Activated naive CD4-positive, alpha-beta T cell treated with anti-CD3 and anti-CD28 coated beads for 36 hours (primary cell): ENCODE results near the gene PKIB. TPM values are rescaled to one million over a fixed set of nuclear protein-coding genes. Genes with fewer than 3 reads are reported as not detected.
"Not testable (repeated sequence)": the region's sequence is repeated elsewhere in the genome, so short reads cannot be mapped to it uniquely, and the experiment has no call there.

Experiments used
- CTCF ChIA-PET: fragments of 350-600 bp; sonication (Branson Sonifier 250); formaldehyde crosslinking; loops from one replicate; lab custom pipeline; 2021; ENCODE audit warnings: antibody characterized with exemption; lab: Charles Lee
- DNase-seq: peaks from one replicate; pipeline ENCODE4 v3.0.0-alpha.2; 2020
- H3K27ac Mint-ChIP-seq: one replicate; pipeline ENCODE4 v1.8.0; 2021; ENCODE audit warnings: mild to moderate bottlenecking, mixed read lengths
- H3K27me3 Mint-ChIP-seq: one replicate; pipeline ENCODE4 v1.8.0; 2021; ENCODE audit warnings: low read depth, mixed read lengths
- H3K36me3 Mint-ChIP-seq: one replicate; pipeline ENCODE4 v1.8.0; 2021; ENCODE audit warnings: low read depth, mixed read lengths
- H3K4me1 Mint-ChIP-seq: one replicate; pipeline ENCODE4 v1.8.0; 2021; ENCODE audit warnings: low read depth, mixed read lengths
- H3K4me3 Mint-ChIP-seq: one replicate; pipeline ENCODE4 v1.8.0; 2021; ENCODE audit warnings: mild to moderate bottlenecking, moderate library complexity, mixed read lengths
- H3K9me3 Mint-ChIP-seq: one replicate; pipeline ENCODE4 v1.8.0; 2021; ENCODE audit warnings: mixed read lengths
- intact Hi-C: fragments of 100-400 bp; cut with micrococcal nuclease; formaldehyde crosslinking; loops from one replicate; pipeline ENCODE4 v1.15.1; 2023
- total RNA-seq, 2 experiments: library from RNA; stranded (reverse); gene quantifications; one replicate each; pipeline ENCODE4 v1.2.3, GENCODE V29; 2021

The PKIB gene
- total RNA-seq, 2 experiments from 2014 or later, result 0.67 TPM; not detected in 1

DNA sequence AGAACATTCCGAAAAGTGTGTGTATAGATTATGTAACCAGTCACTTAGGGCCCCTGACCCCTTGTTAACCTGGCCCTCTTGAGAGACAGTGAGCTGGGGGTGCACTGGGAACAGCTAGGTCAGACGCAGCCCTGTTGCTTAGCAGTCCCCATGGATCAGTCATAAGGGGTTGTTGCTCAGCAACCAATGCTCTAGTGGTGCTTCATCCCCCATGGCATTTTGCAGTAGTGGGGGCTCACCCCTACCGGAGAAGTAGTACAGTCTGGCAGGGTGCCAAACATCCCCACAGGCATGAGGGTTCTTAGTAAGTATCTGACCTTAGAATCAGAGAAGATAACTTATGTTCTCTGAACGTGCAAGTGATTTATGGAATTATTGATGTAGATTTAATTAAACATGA lies 12.3 kb downstream of the PKIB start:
- Mint-ChIP-seq H3K9me3 (no peaks in the 10 kb centered on the region), H3K4me3 (no peak overlapping the region), H3K36me3 (no peaks in the 10 kb centered on the region), H3K4me1 (no peaks in the 10 kb centered on the region), H3K27me3 (peaks cover 21% of the 10 kb centered on the region), H3K27ac (no peak overlapping the region)
- DNase-seq, result no peak
- intact Hi-C loops, result no loop called here
- CTCF ChIA-PET, result interaction anchor here (0.6 kb wide), 1 partner anchor 36 kb away, joined by 5 read pairs; no protein-coding TSS in a partner anchor

DNA sequence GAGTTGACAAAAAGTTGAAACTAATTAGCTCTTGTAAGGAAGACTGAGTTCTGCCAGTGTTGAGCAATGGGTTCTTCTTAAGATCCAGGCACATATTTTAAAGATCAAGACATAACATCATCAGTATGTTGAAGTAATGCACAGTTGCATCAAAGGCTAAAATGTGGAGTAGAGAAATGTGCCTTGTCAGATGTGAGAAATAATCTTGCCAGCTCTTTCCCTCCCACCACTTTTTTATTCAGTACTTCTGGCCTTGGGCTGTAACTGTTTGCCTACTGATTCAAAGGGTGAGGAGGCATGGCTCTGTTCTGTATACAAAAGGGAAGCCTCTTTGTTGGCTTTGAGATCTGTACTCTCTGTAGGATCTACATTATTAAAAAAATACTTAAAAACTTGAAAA lies 13.1 kb downstream of the PKIB start:
- no peak overlapping the region for H3K4me3 Mint-ChIP-seq
- no peaks in the 10 kb centered on the region for H3K36me3 Mint-ChIP-seq
- CTCF ChIA-PET, result no interaction called here
- intact Hi-C loops, result no loop called here
- H3K4me1 Mint-ChIP-seq, result no peaks in the 10 kb centered on the region
- no peak overlapping the region for H3K27ac Mint-ChIP-seq
- H3K27me3 Mint-ChIP-seq, result peaks cover 22% of the 10 kb centered on the region
- H3K9me3 Mint-ChIP-seq, result no peaks in the 10 kb centered on the region
- DNase-seq, result no peak

DNA sequence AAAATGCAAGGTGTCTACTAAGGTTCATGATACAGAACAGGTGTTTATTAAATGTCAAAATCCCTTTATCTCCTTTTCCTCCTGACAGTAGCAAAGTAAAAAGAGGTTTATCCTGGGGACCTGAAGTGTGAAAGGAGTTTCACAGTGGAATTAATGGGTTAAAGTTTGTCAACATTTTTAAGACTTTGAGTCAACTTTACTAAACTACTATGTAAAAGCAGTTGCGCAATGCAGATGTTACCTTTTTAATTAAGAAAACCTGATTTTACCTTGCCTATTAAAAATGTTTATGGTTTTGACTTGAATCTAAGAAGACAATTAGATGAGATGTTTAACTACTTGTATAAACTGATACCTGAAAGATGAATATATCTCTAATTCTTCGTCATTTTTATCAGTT lies 14.6 kb downstream of the PKIB start:
- Mint-ChIP-seq H3K4me3 (no peak overlapping the region), H3K9me3 (no peaks in the 10 kb centered on the region), H3K27me3 (peaks cover 25% of the 10 kb centered on the region), H3K27ac (no peak overlapping the region), H3K4me1 (no peaks in the 10 kb centered on the region), H3K36me3 (no peaks in the 10 kb centered on the region)
- CTCF ChIA-PET, result no interaction called here
- DNase-seq, result no peak
- intact Hi-C loops, result no loop called here

DNA sequence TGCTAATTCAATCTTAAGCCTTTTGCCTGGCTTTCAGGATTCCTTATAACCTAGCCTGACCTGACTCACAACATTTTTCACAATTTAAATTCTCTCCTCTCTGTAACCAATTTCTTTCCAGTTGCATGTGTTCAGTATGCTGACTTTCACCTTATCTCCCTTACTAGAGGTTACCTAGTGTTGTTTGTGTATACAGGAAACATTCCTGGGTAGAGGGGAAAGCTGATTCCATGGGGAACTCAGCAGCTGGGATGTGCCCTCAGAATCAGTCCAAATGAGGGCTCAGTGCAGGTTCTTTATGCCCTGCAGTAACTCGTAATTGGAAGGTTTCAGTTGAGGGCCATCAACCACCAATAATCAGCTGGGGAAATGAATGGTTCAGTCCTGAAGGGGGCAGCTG lies 18.5 kb downstream of the PKIB start:
- no peaks in the 10 kb centered on the region for H3K4me1 Mint-ChIP-seq
- no peak overlapping the region for H3K4me3 Mint-ChIP-seq
- CTCF ChIA-PET, result interaction anchor here (0.6 kb wide), 1 partner anchor 9 kb away, joined by 4 read pairs; no protein-coding TSS in a partner anchor
- H3K27me3 Mint-ChIP-seq, result peaks cover 9% of the 10 kb centered on the region
- no peaks in the 10 kb centered on the region for H3K36me3 Mint-ChIP-seq
- no peak overlapping the region for H3K27ac Mint-ChIP-seq
- intact Hi-C loops, result no loop called here
- H3K9me3 Mint-ChIP-seq, result no peaks in the 10 kb centered on the region
- no peak for DNase-seq

DNA sequence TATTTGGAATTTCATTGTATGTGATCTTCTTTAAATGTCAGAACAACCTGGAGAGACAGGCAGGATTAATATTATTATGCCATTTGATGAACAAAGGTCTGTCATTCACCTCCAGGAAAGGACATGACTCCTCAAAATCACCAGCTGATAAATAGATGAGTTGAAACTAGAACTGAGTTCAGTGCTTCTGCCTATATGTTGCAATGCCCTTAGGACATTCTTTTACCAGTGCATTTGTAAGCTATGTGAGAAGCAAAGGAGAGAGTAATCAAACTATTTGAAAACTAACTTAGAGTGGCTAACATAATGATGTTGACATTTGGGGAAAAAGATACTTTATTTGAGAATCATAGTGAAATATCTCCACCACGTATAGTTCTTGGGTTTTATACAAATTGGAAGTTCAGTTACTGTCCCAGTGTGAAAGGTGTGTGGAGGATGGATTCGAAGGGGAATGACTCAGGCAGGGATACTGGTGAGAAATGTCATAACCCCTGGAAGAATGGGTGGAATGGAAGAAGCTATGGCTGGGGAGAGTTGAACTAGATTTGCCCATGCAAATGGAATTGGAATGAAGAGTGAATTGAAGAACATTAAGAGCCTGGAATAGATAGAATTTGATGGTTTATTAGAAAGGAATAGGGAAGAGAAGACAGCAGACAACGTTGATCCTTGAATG lies 21.5 kb downstream of the PKIB start:
- CTCF ChIA-PET, result no interaction called here
- no peaks in the 10 kb centered on the region for H3K36me3 Mint-ChIP-seq
- no peak overlapping the region for H3K4me3 Mint-ChIP-seq
- no peaks in the 10 kb centered on the region for H3K4me1 Mint-ChIP-seq
- no peak overlapping the region for H3K27ac Mint-ChIP-seq
- intact Hi-C loops, result no loop called here
- peaks cover 9% of the 10 kb centered on the region for H3K27me3 Mint-ChIP-seq
- DNase-seq, result no peak
- no peaks in the 10 kb centered on the region for H3K9me3 Mint-ChIP-seq

DNA sequence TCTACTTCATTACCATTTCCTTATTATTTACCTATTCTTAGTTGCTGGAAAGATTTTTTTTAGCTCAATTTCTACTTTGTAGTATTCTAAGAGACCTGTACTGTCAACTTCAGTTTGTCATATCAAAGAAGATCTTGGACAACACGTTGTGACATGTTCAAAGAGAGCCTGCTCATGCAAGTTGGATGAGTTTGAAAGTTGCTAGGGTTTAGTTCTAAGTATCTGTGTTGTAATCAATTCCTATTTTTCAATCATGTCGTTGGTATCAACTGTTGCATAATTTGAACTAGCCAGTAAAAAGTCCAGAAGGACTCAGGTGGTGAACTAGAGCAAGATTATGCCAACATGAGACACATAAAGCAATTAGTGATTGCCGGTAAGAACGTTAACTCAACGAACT lies 30.2 kb downstream of the PKIB start:
- CTCF ChIA-PET, result interaction anchor here (1.0 kb wide), 1 partner anchor 30 kb away, joined by 3 read pairs; the partner anchor contains the start of gene PKIB
- intact Hi-C loops, result no loop called here
- H3K4me1 Mint-ChIP-seq, result no peaks in the 10 kb centered on the region
- peaks cover 2% of the 10 kb centered on the region for H3K27me3 Mint-ChIP-seq
- H3K4me3 Mint-ChIP-seq, result no peak overlapping the region
- no peak overlapping the region for H3K27ac Mint-ChIP-seq
- no peaks in the 10 kb centered on the region for H3K9me3 Mint-ChIP-seq
- no peak for DNase-seq
- no peaks in the 10 kb centered on the region for H3K36me3 Mint-ChIP-seq

DNA sequence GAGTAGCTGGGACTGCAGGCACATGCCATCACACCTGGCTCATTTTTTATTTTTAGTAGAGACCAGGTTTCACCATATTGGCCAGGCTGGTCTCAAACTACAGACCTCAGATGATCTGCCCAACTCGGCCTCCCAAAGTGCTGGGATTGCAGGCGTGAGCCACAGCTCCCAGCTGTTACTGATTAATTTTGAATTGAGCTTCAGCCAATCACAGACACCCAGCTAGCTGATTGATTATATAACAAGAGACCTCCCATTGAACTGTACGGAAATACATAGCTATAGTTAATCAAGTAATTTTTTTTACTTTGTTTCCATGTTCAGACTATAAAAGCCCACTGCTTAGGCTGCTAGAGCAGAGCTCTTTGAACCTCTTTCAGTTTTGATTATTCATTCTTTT lies 31.6 kb downstream of the PKIB start:
- CTCF ChIA-PET, result no interaction called here
- no peaks in the 10 kb centered on the region for H3K4me1 Mint-ChIP-seq
- H3K9me3 Mint-ChIP-seq, result no peaks in the 10 kb centered on the region
- no peak overlapping the region for H3K4me3 Mint-ChIP-seq
- intact Hi-C loops, result no loop called here
- no peak overlapping the region for H3K27ac Mint-ChIP-seq
- no peaks in the 10 kb centered on the region for H3K36me3 Mint-ChIP-seq
- H3K27me3 Mint-ChIP-seq, result peaks cover 2% of the 10 kb centered on the region
- no peak for DNase-seq

DNA sequence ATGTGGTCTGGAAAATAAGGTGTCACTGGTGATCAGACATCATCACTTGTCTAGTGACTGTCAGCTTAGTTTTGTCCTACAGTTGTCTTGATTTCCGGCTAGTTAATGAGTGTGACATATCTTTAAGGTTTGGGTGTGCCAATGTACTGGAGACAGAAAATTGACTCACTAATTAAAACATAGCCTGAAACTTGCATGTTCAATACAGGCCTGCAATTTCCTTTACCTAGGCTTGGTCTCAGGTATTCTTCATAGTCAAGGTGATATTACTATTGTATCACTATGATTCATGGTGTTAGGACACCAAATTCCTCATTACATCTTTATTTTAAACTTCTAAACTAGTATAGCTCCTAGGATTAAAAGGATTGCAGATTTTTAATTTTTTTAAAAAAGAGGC lies 32.4 kb downstream of the PKIB start:
- intact Hi-C loops, H3K4me3 Mint-ChIP-seq, H3K36me3 Mint-ChIP-seq, CTCF ChIA-PET, H3K4me1 Mint-ChIP-seq, H3K9me3 Mint-ChIP-seq, DNase-seq, H3K27ac Mint-ChIP-seq, H3K27me3 Mint-ChIP-seq: not testable (repeated sequence)

DNA sequence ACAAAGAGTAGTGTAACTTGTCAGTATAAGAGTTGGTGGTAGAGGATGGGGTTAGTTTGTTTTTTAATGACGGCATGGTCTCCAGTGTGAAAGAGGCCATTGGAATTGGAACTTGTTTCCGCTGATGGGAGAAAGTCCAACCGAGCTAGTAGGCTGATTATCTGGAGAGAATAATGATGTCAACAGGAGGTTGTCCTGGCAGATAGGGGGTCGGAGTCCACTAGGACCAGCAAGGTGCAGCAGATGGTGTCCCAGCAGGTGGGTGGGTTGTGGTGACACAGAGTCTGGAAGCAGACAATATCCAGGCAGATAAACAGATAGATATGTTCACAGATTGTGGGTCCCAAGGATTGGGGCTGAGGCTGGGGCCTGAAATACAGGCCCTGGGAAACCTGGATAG lies 35.1 kb downstream of the PKIB start:
- DNase-seq, result no peak
- no peaks in the 10 kb centered on the region for H3K9me3 Mint-ChIP-seq
- intact Hi-C loops, result no loop called here
- H3K36me3 Mint-ChIP-seq, result no peaks in the 10 kb centered on the region
- no peak overlapping the region for H3K4me3 Mint-ChIP-seq
- CTCF ChIA-PET, result no interaction called here
- H3K27ac Mint-ChIP-seq, result no peak overlapping the region
- no peaks in the 10 kb centered on the region for H3K27me3 Mint-ChIP-seq
- H3K4me1 Mint-ChIP-seq, result no peaks in the 10 kb centered on the region

DNA sequence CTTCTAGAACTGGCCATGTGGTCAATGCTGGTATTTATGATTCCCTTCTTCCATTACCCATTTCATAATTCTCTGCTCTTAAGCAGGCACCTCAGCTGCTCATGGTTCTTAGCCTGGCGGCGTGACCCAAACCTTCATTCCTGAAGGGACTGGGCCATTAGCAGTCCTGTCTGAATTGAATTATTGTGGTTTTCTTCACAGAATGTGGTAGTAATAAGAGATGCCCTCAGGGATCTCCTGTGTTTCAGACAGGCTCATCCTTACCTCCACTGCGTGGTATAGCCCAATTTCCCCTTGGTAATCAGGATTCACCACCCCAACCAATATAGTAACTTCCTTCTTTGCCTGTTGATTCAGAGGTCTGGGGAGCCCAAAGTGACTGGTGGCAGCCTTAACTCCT lies 37.6 kb downstream of the PKIB start:
- Mint-ChIP-seq H3K4me3 (no peak overlapping the region), H3K27ac (no peak overlapping the region), H3K27me3 (no peaks in the 10 kb centered on the region), H3K4me1 (no peaks in the 10 kb centered on the region), H3K36me3 (no peaks in the 10 kb centered on the region), H3K9me3 (no peaks in the 10 kb centered on the region)
- CTCF ChIA-PET, result no interaction called here
- DNase-seq, result no peak
- intact Hi-C loops, result no loop called here

DNA sequence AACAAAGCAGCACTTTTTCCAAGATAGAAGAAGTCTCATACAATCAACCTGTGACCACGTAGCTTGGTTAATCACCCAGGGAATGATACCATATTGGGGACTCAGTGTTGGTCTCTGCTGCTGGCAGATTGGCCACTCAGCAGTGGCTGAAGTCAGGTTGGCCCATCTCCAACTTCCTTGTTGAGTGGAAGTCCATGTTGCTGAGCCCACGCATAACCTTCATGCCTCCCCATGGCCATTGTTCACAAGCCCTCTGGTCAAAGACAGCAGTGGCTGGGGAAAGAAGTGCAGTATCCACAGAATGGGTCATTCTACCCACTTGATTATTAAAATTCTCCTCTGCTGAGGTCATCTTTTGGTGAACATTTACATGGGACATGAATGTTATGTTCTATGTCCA lies 38.5 kb downstream of the PKIB start:
- H3K36me3 Mint-ChIP-seq, result no peaks in the 10 kb centered on the region
- CTCF ChIA-PET, result no interaction called here
- intact Hi-C loops, result no loop called here
- DNase-seq, result no peak
- no peaks in the 10 kb centered on the region for H3K4me1 Mint-ChIP-seq
- no peaks in the 10 kb centered on the region for H3K9me3 Mint-ChIP-seq
- H3K27me3 Mint-ChIP-seq, result no peaks in the 10 kb centered on the region
- H3K4me3 Mint-ChIP-seq, result no peak overlapping the region
- no peak overlapping the region for H3K27ac Mint-ChIP-seq

DNA sequence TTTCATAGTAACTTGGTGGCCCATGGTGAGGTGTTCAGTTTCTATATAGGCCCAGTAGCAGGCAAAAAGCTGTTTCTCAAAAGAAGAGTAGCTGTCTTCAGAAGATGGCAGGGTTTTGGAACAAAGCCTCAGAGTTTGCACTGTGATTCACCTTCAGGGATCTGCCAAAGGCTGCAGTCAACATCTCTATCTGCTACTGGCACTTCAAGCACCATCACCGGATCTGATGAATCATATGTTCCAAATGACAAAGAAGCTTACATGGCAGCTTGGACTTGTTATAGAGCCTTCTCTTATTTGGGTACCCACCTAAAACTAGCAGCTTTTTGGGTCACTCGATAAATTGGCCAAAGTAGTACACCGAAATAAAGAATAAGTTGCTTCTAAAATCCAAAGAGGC lies 39.5 kb downstream of the PKIB start:
- Mint-ChIP-seq H3K4me3 (no peak overlapping the region), H3K4me1 (no peaks in the 10 kb centered on the region), H3K27me3 (no peaks in the 10 kb centered on the region), H3K9me3 (no peaks in the 10 kb centered on the region), H3K36me3 (no peaks in the 10 kb centered on the region), H3K27ac (no peak overlapping the region)
- CTCF ChIA-PET, result no interaction called here
- intact Hi-C loops, result no loop called here
- DNase-seq, result no peak

DNA sequence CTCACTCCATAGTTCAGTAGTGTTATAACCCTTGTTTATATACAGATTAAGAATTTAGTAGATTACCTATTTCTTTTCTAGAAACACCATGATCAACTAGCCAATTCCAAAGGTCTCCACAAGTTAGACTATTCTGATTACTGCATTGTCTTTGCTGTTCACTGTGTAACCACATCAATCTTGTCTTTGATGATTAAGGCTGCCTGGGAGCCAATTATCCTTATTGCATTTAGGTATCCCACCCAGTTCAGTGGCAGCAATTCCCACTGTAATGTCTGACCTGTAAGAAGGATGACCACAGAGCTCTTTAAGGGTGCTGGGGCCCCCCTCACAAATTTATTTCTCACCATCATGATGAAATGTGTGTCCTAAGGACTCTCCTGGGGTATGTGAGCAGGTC lies 40.2 kb downstream of the PKIB start:
- H3K27ac Mint-ChIP-seq, result no peak overlapping the region
- H3K36me3 Mint-ChIP-seq, result no peaks in the 10 kb centered on the region
- no peaks in the 10 kb centered on the region for H3K9me3 Mint-ChIP-seq
- no peak overlapping the region for H3K4me3 Mint-ChIP-seq
- H3K4me1 Mint-ChIP-seq, result no peaks in the 10 kb centered on the region
- H3K27me3 Mint-ChIP-seq, result no peaks in the 10 kb centered on the region
- DNase-seq, result no peak
- CTCF ChIA-PET, result no interaction called here
- intact Hi-C loops, result no loop called here
